ENCODE measurements around the gene SUSD5.

SUSD5 gene

DNA sequence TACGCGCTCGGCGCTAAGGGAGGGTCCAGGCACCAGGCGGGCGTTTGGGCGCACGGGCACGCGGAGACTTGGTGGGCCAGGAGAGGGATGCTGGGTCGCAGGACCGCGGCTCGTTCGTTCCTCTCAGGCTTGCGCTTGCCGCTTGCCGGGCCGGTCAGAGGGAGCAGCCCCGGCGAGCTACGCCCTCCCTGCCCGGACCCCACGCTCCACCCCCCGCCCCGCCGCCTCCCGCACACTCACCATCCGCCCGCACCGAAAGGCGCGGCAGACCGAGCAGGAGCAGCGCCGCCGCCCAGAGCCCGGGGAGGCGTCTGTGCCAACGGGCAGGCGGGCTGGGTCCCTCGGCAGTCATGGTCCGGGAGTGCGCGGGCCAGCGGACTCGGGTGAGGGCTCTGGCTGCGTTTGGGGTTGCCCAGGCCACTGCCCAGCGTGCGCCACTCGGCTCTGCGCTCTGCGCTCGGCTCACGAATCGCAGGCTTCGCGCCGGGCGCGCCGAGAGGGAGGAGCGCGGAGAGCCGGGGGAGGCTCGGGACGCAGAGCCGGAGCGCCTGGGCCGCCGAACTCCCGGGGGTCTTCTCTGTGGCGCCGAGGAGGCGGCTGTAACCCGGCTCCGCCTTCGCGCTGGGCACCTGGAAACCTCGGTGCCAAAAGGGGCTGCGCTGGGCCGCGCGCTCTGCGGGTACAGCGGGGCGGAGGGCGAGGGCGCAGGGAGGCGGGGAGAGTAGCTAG, at the start of gene SUSD5:
Gene SUSD5 (minus strand): TSS at position 365 of the 729 bp plus-strand sequence. CDS start 13 bp downstream, at position 352.
- peak; percentile 81 for DNase-seq

DNA sequence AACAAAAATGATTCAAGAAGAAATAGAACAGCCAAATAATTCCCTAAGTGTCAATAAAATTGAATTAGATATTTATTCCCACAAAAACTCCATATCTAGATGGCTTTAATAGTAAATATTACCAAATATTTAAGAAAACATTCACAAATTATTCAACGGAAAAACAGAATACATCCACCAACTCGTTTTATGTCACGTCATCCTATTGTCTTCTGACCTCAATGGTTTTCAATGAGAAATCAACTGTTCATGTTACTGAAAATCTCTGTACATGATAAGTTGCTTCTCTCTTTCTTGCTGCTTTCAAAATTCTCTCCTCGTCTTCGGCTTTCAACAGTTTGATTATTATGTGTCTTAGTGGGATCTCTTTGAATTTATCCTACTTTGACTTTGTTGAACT, 41.5 kb upstream of the SUSD5 start:
- no peak for DNase-seq

DNA sequence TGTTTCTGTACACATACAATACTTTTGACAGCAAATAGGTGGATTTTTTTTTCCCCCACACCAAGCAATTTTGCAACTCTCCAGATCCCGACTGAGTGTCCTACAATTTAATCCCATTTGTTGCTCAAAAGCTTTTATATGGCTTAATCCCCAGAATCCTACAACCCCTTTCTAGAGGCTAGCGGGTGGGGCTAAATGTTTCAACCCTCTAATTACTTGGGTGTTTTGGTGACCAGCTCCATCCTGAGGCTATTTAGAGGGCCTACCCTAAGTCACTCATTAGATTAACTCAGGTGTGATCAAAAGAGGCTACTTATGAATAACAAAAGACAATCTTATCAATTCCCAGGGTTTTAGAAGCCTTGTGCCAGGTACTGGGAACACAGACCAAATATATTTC, 37.6 kb upstream of the SUSD5 start:
- no peak for DNase-seq

DNA sequence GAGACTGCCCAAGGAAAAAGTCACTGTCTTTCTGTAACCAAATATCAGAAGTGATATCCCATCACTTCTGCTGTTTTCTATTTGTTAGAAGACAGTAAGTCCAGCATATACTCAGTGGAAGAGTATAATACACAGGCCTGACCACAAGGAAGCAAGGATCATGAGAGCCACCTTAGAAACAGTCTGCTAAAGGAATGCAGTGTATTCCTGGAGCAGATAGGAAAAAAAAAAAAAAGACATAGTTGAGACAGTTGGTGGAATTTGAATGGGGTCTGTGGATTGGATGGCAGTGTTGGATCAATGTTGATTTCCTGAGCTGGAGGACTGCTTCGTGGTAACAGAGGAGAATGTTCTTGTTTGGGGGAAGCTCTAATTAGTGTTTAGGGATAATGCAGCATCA, 32.1 kb upstream of the SUSD5 start:
- no peak for DNase-seq

DNA sequence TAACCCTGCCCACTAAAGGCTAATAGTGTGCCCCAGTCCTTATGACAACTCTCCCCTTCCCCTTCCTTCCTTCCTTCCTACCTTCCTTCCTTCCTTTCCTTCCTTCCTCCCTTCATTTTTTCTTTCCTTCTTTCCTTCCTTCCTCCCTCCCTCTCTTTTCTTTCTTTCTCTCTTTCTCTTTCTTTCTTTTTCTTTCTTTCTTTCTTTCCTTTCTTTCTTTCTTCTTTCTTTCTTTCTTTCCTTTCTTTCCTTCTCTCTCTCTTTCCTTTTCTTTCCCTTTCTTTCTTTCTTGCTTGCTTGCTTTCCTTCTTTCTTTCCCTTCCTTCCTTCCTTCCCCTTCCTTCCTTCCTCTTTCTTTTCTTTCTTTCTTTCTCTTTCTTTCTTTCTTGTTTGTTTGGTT, 28.2 kb upstream of the SUSD5 start:
- DNase-seq = no peak

DNA sequence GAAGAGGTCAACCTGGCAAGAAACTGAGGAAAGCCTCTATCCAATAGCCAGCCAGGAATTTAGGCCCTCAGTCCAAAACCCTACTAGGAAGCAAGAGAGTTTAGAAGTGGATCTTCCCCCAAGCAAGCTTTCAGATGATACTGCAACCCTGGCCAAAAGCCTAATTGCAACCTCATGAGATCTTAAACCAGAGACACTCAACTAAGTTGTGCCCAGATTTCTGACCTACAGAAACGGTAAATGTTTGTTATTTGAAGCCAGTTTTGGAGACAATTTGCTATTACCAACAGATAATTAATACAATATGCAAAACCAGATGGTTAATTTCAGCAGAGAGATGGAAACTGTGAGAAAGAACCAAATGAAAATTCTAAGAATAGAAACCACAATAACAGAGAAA, 21.7 kb upstream of the SUSD5 start:
- DNase-seq = no peak

DNA sequence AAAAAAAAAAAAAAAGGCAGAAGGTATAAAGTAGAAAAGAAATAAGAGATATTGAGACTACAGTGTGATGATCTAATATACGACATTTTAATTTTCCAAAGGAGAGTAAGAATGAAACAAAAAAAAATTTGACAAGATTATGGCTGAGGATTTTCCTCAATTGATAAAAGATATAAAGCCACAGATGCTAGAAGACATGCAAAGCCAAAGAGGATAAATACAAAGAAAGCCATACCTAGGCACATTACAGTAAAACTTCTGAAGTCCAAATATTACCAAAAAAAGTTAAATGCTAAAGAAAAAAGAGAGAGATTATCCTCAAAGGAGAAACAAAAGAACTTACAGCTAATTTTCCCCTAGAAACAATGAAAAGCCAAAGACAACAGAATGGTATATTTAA, 20.3 kb upstream of the SUSD5 start:
- no peak for DNase-seq

DNA sequence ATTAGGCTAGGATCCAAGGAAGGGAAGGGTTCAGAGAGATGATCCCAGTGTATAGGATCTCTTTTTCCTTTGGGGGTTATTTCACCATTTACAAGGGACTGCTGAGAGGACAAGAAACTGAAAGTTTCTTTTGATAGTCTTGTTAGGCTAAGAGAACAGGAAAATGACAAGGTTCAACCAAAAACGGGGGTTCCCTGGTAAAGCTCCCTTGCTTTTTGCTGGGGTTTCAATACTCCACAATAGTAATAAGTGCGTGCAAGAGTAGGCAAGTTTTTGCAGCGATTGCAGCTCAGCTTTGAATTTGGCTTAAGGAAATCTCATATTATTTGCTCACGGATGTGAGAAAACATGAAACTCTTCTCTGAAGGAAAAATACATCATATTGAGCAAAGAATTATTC, 18.8 kb upstream of the SUSD5 start:
- no peak for DNase-seq

DNA sequence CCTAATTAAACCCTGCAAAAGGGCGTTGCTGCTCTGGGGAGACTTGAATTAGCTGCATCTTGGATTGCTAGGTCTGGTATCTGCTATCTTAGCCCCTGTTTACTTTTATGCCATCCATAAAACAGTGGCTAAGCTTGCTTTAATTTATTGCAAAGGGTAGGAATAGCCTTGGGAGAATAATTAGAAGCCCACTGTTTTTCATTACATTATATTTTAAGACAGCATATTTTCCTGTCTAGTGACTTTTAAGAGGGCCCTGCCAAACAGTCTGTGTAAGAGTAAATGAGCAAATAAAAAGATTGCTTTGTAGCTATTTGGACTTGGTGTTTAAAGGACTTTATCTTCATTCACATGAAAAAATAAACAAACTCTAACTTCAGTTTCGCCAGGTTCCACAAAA, 17.4 kb upstream of the SUSD5 start:
- DNase-seq = no peak

DNA sequence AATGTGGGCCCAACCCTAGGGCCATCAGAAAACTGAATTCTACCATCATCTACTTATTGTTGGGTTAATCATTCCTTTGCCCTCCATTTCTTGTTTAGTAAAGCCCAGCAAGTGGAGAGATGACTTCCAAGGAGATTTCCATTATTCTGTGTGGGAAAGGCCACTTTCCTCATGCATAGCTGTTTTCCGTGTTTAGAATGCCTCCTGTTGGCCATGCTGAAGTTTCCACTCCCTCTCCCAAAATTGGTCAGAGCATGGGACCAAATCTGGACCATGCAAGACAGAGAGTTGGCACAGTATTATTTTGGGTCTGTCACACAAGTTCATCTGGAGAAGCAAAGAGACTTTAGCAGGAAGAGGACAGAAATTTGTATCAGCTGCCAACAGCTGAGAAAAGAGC, 15.3 kb upstream of the SUSD5 start:
- DNase-seq = no peak

DNA sequence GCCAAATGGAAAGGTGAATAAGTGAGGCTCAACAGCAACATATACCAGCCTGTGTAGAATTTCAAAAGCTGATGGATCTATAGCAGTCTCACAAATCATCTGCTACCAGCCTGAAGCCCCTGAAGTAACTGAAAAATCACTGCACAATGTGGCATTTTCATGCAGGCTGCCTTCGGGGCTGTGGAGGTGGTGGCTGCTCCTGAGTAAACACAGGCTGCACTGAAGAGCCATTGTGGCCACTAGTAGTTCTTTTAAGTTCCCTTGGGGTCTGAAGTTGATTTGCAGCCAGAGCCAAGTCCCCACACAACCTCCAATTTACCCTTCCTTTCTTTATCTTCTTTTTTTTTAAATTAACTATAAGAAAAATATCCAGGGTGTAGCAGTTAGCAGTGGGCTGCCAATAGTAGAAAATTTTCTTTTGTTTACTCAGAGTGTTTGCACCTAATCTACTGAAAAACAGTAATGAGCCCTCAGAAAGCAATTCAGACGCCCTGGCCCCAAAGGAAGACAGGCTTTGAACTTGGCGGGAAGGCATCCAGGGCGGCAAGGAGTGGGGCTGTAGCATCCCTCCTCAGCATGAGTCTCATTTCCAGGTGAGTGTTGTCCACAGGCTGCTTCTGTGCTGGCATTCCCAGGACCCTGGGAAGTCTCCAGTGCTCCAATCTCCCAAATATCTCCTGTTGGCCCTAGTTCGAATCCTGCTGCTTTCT, 13.3 kb upstream of the SUSD5 start:
- DNase-seq = no peak

DNA sequence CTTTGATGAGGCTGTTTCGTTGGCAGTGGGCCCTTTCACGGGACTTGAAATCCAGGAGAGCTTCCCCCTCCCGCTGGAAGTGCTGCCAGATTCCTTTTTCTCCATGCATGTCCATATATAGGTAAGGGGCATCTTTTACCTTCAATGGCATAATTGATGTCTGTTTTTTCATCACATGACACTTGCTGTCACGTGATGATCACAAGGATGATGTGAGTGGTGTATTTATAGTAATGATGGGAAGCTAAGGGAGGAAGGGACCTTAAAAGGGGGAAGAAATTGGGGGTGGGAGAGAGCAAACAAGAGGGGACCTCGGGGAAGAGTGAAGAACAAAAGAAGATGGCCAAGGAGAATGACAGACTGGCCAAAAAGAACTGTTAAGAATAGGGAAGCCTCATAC, 11.3 kb upstream of the SUSD5 start:
- DNase-seq = no peak

DNA sequence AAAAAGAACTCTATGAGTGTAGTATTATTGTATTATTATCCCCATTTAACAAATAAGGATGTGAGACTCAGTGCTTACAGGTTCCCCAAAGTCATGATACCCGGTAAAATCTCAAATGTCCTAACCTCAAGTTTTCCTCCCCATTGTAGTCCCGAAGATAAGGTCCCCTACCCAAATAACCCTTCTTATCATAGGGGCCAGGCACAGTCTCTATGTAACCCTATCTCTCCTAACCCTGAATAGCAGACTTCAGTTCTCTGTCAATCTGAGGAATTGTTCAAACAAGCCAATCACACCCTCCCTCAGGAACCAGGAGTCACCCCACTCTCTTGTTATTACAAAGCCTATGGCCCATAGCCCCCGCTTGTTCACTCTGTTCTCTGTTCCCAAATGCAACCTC, 10.5 kb upstream of the SUSD5 start:
- DNase-seq = no peak

DNA sequence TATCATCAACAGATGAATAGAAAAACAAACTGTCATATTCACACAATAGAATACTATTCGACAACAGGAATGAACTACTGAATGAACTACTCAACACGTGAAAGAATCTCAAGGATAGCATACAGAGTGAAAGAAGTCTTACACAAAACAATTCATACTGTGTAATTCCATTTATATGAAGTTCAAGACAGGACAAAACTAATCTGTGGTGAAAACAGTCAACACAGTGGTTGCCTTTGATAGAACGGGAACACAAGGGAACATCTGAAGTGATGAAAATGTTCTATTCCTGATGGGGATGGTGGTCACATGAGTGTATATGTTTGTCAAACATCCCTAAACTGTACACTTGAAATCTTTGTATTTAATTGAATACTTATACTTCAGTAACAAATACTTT, 2.6 kb upstream of the SUSD5 start:
- DNase-seq = no peak

DNA sequence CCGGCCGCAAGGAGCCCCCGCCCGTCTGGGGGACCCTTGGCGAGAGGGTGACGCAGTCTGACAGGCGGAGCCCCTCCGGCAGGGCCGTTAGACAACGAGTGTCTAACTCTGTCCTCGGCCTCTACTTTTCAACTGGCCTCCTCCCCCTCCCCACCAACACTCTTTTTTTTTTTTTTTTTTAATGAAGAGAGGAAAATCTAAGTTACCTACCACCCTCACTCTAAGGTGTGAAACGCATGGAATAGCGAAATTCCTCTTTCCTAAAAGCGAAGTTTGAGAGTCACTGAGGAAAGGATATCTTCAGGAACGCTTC, 521 bp upstream of the SUSD5 start:
- DNase-seq = no peak

DNA sequence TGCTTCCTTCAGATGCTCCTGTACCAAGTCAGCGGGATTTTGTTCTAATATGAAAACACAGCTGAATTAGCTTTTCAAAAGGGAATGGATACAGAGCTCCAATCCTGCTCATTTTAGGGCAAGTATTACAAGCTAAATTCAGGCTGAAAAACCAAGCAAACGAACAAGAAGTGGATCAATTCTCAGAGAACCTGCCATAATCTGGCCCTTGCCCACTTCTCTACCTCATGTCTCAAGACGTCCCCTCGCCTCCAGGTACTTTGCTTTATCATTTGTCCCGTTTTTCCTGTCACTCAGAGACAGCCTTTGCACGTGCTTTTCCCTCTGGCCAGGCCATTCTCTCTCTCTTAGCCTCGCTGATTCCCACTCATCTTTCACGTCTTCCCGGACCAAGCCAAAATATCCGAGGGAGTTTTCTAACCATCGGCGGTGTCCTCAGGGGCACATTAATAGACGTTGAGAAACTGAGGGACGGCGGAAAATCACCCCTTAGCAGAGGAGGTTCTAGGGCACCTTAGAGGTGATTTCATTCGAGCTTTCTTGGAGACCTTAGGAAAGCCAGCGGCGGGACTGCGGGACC, 654 bp downstream of the SUSD5 start:
- peak; percentile 74 for DNase-seq

DNA sequence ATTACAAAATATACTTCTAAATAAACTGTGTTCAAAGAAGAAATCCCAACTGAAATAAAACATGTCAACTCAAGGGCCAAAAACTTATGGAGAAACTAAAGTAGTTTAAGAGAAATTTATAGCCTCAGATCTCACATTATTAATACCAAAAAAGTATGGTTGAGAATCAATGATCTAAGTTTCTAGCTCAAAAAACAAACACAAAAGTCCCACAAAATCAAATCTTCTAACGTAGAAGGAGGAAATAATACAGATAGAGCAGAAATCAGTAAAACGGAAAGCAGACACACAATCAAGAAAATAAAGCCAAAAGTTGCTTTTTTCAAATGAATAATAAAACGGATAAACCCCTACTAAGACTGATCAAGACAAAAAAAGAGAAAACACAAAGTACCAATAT, 2.9 kb downstream of the SUSD5 start:
- no peak for DNase-seq

DNA sequence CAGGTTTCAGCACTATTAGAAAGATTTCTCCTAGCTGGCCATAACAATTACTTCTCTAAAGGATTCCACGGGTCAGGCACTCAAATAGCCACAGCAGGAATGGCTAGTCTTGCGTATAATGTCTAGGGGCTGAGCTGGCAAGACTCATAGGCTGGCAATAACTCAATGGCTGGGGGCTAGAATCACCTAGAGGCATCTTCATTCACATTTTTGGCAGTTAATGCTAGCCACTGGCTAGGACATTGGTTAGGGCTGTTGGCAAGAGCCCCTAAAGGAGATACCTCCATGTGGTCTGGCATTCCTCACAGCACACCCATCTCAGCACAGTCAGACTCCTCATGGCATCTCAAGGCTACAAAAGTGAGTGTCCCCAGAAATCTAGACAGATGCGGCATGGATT, 6.2 kb downstream of the SUSD5 start:
- DNase-seq = no peak

DNA sequence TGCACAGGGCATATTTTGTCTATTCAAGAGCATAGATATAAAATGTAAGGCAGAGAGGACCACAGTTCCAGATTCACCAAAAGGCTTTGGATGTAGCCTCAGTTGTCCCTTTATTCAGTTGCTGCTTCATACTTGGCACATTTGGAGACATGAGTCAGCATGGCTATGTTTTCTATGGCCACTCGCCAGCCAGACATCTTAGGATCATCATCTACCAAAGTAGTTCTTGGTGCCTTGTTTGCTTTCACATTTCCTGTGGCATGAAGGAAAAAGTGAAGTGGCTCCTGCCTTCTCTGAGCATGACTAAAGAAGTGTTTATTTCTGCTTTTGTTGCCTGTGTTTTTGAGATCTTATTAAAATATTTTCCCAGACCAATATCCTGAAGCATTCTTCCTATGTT, 7.2 kb downstream of the SUSD5 start:
- peak; percentile 3 for DNase-seq

DNA sequence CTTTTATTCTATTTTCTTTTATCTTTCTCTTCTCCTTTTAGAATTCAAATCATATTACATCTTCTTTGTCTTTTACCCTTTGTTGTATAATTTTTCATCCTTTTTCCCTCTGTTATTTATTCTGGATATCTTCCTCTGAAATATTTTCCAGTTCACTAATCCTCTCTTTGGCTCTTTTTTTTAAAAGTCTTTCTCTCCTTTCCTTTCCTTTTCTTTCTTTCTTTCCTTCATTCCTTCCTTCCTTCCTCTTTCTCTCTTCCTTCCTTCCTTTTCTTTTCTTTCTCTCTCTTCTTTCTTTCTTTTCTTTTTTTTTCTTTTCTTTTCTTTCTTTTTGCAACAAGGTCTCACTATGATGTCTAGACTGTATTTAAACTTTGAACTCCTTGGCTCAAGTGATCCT, 9.3 kb downstream of the SUSD5 start:
- DNase-seq = peak; percentile 3

DNA sequence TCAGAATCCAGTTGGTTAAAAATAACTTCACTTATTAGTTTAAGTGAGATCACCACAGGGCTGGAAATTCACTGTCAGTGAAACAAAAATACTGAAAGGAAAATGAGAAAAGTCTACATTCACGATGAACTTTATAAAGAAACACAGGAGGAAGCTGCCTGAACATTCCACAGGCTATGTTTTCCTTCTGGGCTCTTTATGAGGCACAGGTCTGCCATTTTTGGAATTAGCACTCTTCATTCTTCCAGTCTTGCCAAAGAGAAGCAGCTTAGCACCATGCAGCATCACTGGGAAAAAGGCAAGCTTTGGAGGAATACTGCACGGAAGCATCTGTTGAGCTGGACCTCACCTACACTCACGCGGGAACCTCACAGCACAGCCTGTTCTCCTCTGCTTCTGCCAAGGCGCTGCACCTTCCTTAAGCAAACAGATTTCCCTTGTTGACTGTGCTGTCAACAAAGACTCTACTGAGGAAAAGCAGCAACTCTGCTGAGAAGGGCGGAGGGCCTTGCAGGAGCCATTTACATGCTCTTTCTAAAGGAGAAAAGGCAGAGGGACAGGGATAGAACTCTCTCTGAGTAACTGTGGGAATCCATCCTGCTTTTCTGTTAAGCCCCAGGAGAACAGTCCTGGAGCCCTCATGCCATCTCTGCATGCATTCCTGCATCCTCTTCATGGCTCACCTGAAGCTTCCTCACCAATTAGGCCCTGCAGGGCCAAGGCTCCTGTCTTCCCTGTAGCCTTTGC, 15.7 kb downstream of the SUSD5 start:
- DNase-seq = no peak

DNA sequence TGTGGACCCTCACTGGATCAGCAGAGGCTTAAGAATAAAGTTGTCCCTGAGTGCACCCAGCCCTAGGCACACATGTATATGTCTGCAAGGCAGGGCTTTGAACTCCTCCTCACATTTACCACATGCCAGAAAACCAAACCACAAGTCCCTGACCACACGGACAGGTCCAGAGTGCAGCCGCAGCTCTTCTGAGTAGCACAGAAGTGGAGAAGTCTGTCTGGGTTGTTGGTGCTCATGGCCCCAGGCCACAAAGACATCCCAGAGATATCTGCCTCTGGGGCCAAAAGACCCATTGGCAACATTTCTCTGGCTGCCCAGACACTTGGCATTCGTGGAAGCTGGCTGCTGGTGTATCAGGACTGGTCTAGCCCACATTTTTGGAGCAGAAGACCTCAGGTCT, 17.4 kb downstream of the SUSD5 start:
- DNase-seq = no peak

DNA sequence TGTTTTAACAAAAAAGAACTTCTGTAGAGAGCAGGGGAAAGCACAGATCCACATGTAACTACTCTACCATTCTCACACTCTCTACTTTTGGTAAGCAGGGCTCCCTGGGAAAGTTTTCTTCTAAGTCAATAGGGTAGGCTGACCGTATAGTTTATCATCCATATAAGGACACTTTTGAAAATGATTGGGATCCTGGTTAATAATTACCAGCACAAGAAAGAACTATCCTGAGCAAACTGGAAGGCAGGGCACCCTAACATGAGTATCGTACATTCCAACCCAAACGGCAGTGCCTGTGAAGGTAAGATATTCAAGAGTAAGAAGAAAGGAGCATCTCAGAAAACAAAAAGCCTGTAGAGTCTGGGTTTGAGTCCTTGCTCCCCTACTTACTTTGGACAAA, 22.1 kb downstream of the SUSD5 start:
- no peak for DNase-seq

DNA sequence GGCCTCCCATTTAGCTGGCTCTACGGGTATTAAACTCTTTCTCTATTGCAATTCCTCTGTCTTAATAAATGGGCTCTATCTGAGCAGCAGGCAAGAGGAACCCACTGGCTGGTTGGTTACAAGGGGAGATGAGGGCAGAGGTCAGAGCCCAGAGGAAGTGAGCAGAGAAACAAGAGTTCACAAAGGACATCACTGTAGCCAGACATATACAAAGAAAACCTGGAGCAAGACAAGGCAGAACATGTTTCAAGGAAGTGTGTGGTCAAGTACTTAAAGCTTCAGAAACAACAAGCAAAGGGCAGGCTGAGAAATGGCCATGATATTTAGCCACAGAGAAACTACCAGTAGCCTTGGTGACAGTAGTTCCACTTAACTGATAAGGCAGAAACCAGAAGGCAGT, 24.3 kb downstream of the SUSD5 start:
- no peak for DNase-seq
